HG02885 (cell line): ENCODE data around the gene ZNF433.
"Not testable (repeated sequence)": the region's sequence is repeated elsewhere in the genome, so short reads cannot be mapped to it uniquely, and the experiment has no call there.

Experiments used
- ATAC-seq: cut with Tn5 transposase; IDR thresholded peaks from one replicate; pipeline ENCODE4 v1.9.1; 2021; ENCODE audit warnings: mild to moderate bottlenecking; ENCODE audit not compliant: unreplicated experiment, poor library complexity

Gene ZNF433

GRCh38 chr19:12035220-12036172, at the start of gene ZNF433:
Gene ZNF433, minus strand, starts transcription at chr19:12035679. Its CDS starts 140 bp downstream, at chr19:12035539.
- ATAC-seq, result no peak

DNA sequence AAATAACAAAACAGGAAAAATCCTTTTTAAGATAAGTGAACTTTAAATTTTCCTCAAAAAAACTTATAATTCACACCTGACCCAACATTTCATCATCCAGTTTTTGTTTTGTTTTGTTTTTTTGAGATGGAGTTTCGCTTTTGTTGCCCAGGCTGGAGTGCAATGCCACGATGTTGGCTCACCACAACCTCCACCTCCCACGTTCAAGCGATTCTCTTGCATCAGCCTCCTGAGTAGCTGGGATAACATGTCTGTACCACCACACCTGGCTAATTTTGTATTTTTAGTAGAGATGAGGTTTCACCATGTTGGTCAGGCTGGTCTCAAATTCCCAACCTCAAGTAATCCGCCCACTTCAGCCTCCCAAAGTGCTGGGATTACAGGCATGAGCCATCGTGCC, 47.9 kb upstream of the ZNF433 start:
- ATAC-seq, result not testable (repeated sequence)

GRCh38 chr19:12077375-12077774, 41.9 kb upstream of the ZNF433 start:
- ATAC-seq, result no peak

- ATAC-seq, result not testable (repeated sequence)
Measured at GRCh38 chr19:12076331-12076730, 40.9 kb upstream of the ZNF433 start.

- ATAC-seq, result no peak
Measured at GRCh38 chr19:12075538-12076139, 40.2 kb upstream of the ZNF433 start.

- peak; percentile 64 for ATAC-seq
Measured at GRCh38 chr19:12064590-12065538, 29.4 kb upstream of the ZNF433 start, which contains the start of gene ZNF844. Gene ZNF844, plus strand, starts transcription at chr19:12064731. Its CDS starts 143 bp downstream, at chr19:12064874.

- ATAC-seq, result no peak
Measured at GRCh38 chr19:12055784-12056183, 20.3 kb upstream of the ZNF433 start.

DNA sequence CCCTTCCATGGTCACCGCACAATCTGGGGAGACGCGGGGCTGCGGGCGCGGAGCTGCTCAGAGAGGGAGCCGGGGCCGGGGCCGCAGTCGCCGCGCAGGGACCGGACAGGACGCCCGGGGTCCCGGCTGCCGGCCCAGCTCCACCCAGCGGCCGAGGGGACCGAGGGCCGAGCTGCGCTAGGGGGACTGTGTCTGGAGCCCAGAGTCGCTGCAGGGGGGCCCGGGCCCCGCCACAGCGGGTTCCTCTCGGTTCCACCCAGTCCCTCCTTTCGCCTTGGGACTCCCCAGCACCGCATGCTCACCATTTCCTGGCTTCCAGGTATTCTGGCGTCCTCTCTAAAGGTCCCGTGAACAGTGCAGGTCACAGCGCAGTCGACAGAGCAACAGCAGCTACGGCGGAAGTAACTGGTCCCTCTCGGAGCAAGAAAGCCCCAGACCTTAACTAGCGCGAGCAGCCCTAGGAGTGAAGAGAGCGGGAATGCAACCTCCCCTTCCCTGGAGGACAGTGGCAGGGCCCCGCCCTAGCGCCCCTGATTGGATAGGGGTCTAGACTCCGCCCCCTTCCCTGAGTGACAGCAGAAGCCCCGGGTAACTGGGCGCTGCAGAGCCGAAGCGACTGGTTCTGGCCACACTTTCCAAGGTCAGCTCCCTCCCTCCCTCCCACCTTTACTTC, 17.2 kb upstream of the ZNF433 start, which contains the start of gene ZNF878:
Gene ZNF878 (minus strand): TSS at position 465 of the 673 bp plus-strand sequence. CDS start 160 bp downstream, at position 305.
- peak; percentile 48 for ATAC-seq

- no peak for ATAC-seq
Measured at GRCh38 chr19:12052091-12052496, 16.6 kb upstream of the ZNF433 start.

- ATAC-seq, result no peak
Measured at GRCh38 chr19:12047868-12048267, 12.4 kb upstream of the ZNF433 start.

DNA sequence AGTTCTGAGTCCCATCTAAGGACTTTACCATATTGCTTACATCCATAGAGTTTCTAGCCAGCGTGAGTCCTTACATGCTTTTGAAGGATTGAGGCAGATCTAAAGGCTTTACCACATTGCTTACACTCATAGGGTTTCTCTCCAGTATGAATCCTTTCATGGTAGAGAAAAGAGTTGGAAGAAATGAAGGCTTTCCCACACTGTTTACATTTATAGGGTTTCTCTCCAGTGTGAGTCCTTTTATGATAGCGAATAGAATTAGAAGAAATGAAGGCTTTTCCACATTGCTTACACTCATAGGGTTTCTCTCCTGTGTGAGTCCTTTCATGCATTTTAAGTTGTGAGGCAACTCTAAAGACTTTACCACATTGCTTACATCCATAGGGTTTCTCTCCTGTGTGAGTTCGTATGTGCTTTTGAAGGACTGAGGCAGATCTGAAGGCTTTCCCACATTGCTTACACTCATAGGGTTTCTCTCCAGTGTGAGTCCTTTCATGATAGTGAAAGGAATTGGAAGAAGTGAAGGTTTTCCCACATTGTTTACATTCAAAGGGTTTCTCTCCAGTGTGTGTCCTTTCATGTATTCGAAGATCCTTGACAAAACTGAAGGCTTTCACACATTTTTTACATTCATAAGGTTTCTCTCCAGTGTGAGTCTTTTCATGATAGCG, 8.4 kb upstream of the ZNF433 start:
- ATAC-seq, result no peak

GRCh38 chr19:12042893-12043292, 7.4 kb upstream of the ZNF433 start:
- ATAC-seq, result no peak

DNA sequence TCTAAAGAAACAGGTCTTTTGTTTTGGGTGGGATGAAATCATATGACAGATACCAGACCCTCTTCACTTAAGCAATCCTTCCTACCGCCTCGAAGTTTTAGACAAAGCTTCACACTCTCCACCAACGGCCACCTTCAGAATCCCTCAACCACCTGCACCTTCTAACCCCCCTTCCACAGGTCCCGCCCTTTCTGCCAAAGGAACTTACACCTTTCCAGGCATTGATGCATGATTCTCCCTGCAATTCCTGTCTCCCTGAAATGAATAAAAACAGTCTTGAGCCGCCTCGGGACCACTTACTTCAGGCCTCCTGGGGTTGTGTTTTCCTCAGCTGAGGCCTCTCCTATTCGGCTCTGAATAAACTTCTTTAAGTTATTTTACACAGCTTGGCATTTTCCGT, 859 bp downstream of the ZNF433 start:
- ATAC-seq, result no peak

- no peak for ATAC-seq
Measured at GRCh38 chr19:12034198-12034597, 1.3 kb downstream of the ZNF433 start.

DNA sequence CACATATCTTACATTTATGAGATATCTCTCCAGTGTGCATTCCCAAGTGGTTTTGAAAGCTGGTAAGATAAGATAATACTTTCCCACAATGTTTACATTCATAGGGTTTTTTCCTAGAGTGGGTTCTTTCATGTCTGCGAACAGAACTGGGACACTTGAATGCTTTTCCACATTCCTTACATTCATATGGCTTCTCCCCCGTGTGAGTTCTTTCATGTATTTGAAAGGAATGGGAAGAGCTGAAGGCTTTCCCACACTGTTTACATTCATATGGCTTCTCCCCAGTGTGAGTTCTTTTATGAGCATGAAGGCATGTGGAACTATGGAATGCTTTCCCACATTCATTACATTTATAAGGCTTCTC, 19.7 kb downstream of the ZNF433 start:
- ATAC-seq, result no peak

DNA sequence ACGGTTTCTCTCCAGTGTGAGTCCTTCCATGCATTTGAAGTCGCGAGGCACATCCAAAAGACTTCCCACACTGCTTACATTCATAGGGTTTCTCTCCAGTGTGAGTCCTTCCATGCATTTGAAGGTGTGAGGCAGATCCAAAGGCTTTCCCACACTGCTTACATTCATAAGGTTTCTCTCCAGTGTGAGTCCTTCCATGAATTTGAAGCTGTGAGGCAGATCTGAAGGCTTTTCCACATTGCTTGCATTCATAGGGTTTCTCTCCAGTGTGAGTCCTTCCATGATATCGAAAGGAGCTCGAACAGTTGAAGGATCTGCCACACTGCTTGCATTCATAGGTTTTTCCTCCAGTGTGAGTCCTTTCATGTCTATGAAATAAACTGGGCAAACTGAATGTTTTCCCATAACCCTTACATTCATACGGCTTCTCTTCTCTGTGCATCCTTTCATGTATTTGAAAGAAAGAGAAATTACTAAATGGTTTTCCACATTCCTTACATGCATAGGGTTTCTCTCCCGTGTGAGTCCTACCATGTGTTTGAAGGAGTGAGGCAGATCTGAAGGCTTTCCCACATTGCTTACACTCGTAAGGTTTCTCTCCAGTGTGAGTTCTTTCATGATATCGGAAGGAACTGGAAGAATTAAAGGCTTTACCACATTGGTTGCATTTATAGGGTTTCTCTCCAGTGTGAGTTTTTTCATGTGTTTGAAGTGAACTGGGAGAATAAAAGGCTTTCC, 20.3 kb downstream of the ZNF433 start:
- no peak for ATAC-seq

DNA sequence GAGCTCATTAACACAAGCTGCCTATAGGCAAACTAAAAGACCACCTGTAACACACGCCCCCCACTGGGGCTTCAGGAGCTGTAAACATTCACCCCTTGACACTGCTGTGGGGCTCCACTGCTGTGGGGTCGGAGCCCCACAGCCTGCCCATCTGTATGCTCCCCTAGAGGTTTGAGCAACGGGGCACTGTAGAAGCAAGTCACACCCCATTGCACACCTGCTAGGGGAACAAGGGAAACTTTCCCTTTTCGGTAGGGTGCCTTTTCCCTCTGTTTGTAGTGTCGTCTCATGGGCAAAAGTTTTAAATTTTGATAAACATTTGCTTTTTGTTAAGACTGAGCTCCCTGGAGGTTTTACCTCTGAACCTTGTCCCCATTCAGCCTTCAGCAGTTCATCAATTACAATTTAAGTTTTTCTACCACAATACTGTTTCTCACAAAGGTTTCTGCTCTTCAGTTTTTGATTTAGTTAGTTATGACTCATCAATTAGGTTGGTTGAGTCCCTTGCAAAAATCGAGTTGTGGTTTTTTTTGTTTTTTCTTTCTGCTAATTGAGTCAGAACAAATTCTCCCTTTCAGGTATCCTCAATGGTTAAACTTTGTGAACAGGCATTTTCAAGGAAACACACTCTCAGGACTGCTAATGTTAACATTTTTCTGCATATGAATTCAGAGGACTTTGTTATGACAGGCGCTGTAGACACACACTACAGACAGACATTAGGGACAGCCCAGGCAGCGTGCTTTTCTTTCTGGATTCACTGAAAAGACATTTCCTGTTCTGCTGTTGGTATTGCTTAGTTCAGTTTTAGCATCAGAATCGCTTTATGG, 35.1 kb downstream of the ZNF433 start:
- ATAC-seq, result no peak

DNA sequence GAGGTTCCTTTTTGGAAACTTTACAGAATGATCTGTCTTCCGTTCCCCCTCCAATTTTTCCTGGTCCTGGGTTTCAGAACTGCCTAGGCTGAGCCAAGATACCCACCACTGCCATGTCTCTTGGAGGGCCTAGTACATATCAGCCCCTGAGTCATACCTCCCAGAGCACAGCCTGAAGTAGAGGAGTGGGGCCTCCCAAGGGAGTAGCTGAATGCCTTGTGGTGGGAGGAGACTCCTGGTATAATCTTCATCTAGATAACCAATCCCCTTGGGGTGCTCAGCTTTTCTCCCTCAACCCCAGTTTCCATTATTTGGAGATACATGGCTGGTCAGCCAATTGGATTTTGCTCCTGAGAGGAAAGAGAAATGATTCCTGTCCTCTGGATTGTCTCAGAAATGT, 40.3 kb downstream of the ZNF433 start:
- no peak for ATAC-seq
